Glutamatergic neuron (in vitro differentiated cells): ENCODE data around the gene TTC39A. TPM values are rescaled to one million over a fixed set of nuclear protein-coding genes. Genes with fewer than 3 reads are reported as not detected.

Experiments
- DNase-seq: peaks from one replicate; pipeline ENCODE4 v3.0.0; 2022
- H3K27ac Mint-ChIP-seq: one replicate; pipeline ENCODE4 v1.8.0; 2020; ENCODE audit warnings: mild to moderate bottlenecking, mixed read lengths, inconsistent platforms; ENCODE audit not compliant: unreplicated experiment
- H3K27me3 Mint-ChIP-seq: one replicate; pipeline ENCODE4 v1.8.0; 2020; ENCODE audit warnings: mild to moderate bottlenecking, moderate library complexity, mixed read lengths, inconsistent platforms; ENCODE audit not compliant: unreplicated experiment
- H3K36me3 Mint-ChIP-seq: one replicate; pipeline ENCODE4 v1.8.0; 2020; ENCODE audit warnings: mild to moderate bottlenecking, mixed read lengths, inconsistent platforms; ENCODE audit not compliant: unreplicated experiment
- H3K4me1 Mint-ChIP-seq: one replicate; pipeline ENCODE4 v1.8.0; 2020; ENCODE audit warnings: mild to moderate bottlenecking, low read depth, mixed read lengths, inconsistent platforms; ENCODE audit not compliant: unreplicated experiment
- H3K4me3 Mint-ChIP-seq: one replicate; pipeline ENCODE4 v1.8.0; 2020; ENCODE audit warnings: mild to moderate bottlenecking, mixed read lengths, inconsistent platforms; ENCODE audit not compliant: unreplicated experiment
- H3K9me3 Mint-ChIP-seq: one replicate; pipeline ENCODE4 v1.8.0; 2020; ENCODE audit warnings: mild to moderate bottlenecking, moderate library complexity, mixed read lengths, inconsistent platforms; ENCODE audit not compliant: unreplicated experiment
- total RNA-seq: library from RNA; stranded (reverse); fragmentation: NEBNext Ultra II Directional; extraction: Animal tissue kit (Norgen Biotek cat#: 25700); gene quantifications from one replicate; pipeline ENCODE4 v1.2.1, GENCODE V29; 2021; ENCODE audit not compliant: unreplicated experiment
- TF ChIP-seq, protein P1 (sequence below): fragments of 200-600 bp; sonication (generic); IDR thresholded peaks from one replicate; pipeline ENCODE4 v1.5.0; 2021; ENCODE audit not compliant: partially characterized antibody, unreplicated experiment

The TTC39A gene
- total RNA-seq, 1 donor from 2014 or later = 28.0 TPM

DNA sequence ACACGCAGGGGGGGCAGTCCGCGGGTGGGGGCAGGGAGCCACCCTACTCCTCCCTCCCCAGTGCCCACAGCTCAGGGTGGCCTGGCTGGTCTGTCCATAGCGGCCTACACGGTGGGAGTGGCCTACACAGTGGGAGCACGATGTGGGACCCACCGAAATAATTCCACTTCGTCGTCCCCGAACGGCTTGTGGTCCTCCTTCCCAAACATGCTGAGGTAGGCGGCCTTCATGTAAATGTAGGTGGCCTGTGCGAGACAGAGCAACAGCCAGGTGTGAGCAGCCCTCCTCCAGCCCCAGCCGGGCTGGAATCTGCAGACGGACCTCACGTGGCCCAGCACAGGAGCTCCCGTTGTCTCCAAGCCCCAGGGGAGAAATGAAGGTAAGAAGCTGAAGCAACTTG, 34.4 kb downstream of the TTC39A start:
- H3K27me3 Mint-ChIP-seq = peaks cover 3% of the 10 kb centered on the region
- H3K27ac Mint-ChIP-seq = no peak overlapping the region
- no peaks in the 10 kb centered on the region for H3K9me3 Mint-ChIP-seq
- TF ChIP-seq, protein P1, sequence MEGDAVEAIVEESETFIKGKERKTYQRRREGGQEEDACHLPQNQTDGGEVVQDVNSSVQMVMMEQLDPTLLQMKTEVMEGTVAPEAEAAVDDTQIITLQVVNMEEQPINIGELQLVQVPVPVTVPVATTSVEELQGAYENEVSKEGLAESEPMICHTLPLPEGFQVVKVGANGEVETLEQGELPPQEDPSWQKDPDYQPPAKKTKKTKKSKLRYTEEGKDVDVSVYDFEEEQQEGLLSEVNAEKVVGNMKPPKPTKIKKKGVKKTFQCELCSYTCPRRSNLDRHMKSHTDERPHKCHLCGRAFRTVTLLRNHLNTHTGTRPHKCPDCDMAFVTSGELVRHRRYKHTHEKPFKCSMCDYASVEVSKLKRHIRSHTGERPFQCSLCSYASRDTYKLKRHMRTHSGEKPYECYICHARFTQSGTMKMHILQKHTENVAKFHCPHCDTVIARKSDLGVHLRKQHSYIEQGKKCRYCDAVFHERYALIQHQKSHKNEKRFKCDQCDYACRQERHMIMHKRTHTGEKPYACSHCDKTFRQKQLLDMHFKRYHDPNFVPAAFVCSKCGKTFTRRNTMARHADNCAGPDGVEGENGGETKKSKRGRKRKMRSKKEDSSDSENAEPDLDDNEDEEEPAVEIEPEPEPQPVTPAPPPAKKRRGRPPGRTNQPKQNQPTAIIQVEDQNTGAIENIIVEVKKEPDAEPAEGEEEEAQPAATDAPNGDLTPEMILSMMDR = no peak
- no peak for DNase-seq
- peaks cover 10% of the 10 kb centered on the region for H3K4me1 Mint-ChIP-seq
- no peak overlapping the region for H3K4me3 Mint-ChIP-seq
- peaks cover 7% of the 10 kb centered on the region for H3K36me3 Mint-ChIP-seq

- H3K9me3 Mint-ChIP-seq = no peaks in the 10 kb centered on the region
- no peaks in the 10 kb centered on the region for H3K27me3 Mint-ChIP-seq
- H3K4me3 Mint-ChIP-seq = no peak overlapping the region
- peaks cover 10% of the 10 kb centered on the region for H3K4me1 Mint-ChIP-seq
- peaks cover 7% of the 10 kb centered on the region for H3K36me3 Mint-ChIP-seq
- TF ChIP-seq, protein P1 = no peak
- DNase-seq = no peak
- no peak overlapping the region for H3K27ac Mint-ChIP-seq
Measured at GRCh38 chr1:51294566-51295184, 35.7 kb downstream of the TTC39A start.

- DNase-seq = no peak
- TF ChIP-seq, protein P1 = no peak
- no peaks in the 10 kb centered on the region for H3K27me3 Mint-ChIP-seq
- H3K4me1 Mint-ChIP-seq = peaks cover 10% of the 10 kb centered on the region
- peaks cover 5% of the 10 kb centered on the region for H3K36me3 Mint-ChIP-seq
- no peak overlapping the region for H3K27ac Mint-ChIP-seq
- no peak overlapping the region for H3K4me3 Mint-ChIP-seq
- no peaks in the 10 kb centered on the region for H3K9me3 Mint-ChIP-seq
Measured at GRCh38 chr1:51293898-51294515, 36.4 kb downstream of the TTC39A start.

GRCh38 chr1:51290489-51290847, 39.9 kb downstream of the TTC39A start:
- TF ChIP-seq, protein P1 = no peak
- H3K36me3 Mint-ChIP-seq = peaks cover 4% of the 10 kb centered on the region
- DNase-seq = no peak
- no peak overlapping the region for H3K4me3 Mint-ChIP-seq
- H3K27ac Mint-ChIP-seq = no peak overlapping the region
- H3K4me1 Mint-ChIP-seq = no peaks in the 10 kb centered on the region
- H3K9me3 Mint-ChIP-seq = no peaks in the 10 kb centered on the region
- H3K27me3 Mint-ChIP-seq = no peaks in the 10 kb centered on the region

- H3K27ac Mint-ChIP-seq = no peak overlapping the region
- TF ChIP-seq, protein P1 = no peak
Measured at GRCh38 chr1:51289676-51290488, 40.5 kb downstream of the TTC39A start.

More at GRCh38 chr1:51289676-51290488, 40.5 kb downstream of the TTC39A start:
- no peak for DNase-seq
- Mint-ChIP-seq H3K27me3 (no peaks in the 10 kb centered on the region), H3K4me3 (no peak overlapping the region), H3K9me3 (no peaks in the 10 kb centered on the region), H3K36me3 (peaks cover 4% of the 10 kb centered on the region), H3K4me1 (no peaks in the 10 kb centered on the region)
